ENCODE data around the gene ASIC3.

Gene ASIC3

GRCh38 chr7:151058781-151059366 lies 10.5 kb downstream of the ASIC3 start:
- peak; percentile 30 for DNase-seq

- DNase-seq: peak; percentile 38
Measured at GRCh38 chr7:151059367-151060112, 11.2 kb downstream of the ASIC3 start, which contains the start of gene SLC4A2. TSS of gene SLC4A2 (plus strand) at chr7:151059589. CDS start at chr7:151061988, 2,399 bp downstream.

DNA sequence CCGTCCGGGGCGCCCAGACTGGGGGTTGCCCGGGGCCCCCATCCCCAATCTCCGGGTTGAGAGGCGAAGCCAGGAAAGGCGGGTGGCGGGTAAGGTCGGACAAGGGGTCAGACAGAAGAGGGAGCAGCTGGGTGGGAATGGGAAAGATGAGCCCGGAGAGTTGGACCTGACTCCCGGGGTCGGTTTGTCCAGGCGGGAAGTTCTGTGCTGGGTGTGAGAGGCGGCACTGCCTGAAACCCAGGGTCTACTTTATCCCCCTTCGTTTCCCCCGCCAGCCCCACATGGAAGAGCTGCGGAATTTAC lies 11.7 kb downstream of the ASIC3 start:
- DNase-seq: no peak

DNA sequence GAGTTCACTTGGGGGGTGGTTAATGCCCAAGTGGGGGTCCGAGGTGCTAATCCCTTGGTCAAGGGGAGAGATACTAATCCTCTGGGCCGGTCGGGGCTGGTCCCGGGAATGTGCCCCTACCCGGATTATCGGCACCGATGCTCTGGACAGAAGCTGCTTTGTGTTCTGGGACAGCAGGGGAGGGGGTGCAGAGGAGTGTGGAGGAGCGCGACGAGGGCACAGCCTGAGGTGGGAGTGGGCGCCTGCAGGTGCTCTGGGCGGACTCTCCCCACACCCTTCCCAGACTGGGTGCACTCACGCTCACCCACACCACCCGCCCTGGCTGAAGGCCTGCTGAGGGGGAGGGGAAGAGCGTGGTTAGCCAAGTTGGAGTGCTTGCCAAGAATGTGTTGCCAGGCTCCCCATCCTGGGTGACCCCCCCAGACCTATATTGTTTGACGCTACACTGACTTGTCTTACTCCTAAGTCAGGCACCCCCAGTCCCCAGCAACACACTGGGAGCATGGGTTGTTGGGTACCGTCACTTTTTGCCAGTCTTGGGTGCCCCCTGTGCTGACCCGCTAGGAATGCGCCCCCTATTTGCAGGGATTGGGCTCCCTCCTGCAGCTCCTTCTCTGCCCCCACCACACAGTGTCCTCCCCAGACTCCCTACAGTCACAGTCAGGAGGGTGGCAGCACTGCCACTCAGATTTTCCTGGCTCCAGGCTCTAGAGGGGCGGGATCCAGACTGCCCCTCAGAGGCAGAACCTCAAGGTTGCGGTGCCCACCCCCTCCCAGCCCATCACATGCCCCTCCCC lies 12.3 kb downstream of the ASIC3 start:
- DNase-seq: peak; percentile 13

GRCh38 chr7:151061213-151062110 lies 13.1 kb downstream of the ASIC3 start:
- no peak for DNase-seq

- no peak for DNase-seq
Measured at GRCh38 chr7:151062111-151062398, 13.7 kb downstream of the ASIC3 start.

GRCh38 chr7:151062399-151063211 lies 14.3 kb downstream of the ASIC3 start:
- no peak for DNase-seq

GRCh38 chr7:151063212-151063561 lies 14.9 kb downstream of the ASIC3 start:
- DNase-seq: no peak

GRCh38 chr7:151064454-151064853 lies 16.1 kb downstream of the ASIC3 start:
- DNase-seq: no peak

- DNase-seq: no peak
Measured at GRCh38 chr7:151064993-151065392, 16.7 kb downstream of the ASIC3 start.

GRCh38 chr7:151065516-151065915 lies 17.2 kb downstream of the ASIC3 start:
- DNase-seq: no peak

DNA sequence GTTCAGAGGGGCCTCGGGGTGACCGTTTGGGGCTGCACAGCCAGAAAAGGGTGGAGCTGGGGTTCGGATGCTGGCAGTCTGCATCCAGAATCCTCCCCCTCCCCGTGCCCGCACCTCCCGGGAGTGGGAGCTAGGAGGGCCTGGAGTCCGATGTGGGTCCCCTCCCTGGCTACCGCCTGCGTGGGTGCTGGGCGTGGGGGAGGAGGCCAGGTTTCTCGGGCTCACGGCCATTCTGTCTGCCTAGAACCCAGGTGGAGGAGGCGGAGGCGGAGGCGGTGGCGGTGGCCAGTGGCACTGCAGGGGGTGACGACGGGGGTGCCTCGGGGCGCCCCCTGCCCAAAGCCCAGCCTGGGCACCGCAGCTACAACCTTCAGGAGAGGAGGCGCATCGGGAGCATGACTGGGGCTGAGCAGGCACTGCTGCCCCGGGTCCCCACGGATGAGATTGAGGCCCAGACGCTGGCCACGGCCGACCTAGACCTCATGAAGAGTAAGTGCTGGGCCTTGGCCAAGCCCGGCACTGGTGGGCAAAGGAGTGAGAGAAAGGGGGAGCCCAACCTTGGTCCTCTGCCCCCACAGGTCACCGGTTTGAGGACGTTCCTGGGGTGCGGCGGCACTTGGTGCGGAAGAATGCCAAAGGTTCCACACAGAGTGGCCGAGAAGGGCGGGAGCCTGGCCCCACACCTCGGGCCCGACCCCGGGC lies 18.1 kb downstream of the ASIC3 start:
- no peak for DNase-seq

DNA sequence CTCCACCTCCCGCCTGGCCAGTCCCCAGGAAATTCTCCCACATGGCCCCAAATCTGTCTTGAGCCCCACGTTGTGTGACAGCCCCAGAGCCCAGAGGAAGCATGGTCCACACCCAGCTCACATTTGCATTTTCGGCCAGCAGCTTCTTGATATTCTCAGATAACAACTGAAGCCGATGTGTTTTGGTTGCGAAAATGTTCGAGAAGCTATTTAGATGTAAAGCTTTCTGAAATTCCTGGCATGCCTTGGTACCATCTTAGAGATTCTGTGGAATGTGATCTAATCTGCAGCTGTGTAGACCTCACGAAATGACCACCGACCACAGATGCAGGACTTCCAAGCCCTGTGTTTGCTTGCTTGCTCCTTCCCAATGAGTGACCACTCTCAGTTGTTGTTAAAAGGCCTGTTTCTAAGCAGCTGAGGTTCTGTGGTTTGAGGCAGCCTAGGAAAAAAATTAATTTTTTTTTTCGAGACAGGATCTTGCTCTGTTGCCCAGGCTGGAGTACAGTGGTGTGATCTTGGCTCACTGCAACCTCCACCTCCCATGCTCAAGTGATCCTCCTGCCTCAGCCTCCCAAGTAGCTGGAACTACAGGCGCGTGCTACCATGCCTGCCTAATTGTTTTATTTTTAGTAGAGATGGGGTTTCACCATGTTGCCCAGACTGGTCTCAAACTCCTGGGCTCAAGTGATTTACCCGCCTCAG lies 19.9 kb downstream of the ASIC3 start:
- no peak for DNase-seq

DNA sequence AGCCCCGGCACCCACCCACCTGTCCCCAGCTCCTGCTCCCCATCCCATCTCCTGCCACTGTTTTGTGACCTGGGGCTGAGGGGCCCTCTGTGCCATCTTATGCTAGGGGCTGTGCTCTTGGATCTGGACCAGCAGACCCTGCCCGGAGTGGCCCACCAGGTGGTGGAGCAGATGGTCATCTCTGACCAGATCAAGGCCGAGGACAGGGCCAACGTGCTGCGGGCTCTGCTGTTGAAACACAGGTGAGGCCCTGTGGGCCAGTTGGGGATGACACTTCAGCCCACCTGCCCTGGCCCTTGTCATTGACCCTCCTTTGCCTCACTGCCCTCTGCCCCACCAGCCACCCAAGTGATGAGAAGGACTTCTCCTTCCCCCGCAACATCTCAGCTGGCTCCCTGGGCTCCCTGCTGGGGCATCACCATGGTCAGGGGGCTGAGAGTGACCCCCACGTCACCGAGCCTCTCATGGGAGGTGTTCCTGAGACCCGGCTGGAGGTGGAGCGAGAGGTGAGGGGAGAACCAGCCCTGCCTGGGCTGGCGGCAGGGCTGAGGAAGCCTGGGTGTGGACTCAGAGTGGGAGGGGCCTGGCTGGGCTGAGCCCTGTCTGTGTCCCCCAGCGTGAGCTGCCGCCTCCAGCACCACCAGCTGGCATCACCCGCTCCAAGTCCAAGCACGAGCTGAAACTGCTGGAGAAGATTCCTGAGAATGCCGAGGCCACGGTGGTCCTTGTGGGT lies 21.7 kb downstream of the ASIC3 start:
- DNase-seq: no peak

DNA sequence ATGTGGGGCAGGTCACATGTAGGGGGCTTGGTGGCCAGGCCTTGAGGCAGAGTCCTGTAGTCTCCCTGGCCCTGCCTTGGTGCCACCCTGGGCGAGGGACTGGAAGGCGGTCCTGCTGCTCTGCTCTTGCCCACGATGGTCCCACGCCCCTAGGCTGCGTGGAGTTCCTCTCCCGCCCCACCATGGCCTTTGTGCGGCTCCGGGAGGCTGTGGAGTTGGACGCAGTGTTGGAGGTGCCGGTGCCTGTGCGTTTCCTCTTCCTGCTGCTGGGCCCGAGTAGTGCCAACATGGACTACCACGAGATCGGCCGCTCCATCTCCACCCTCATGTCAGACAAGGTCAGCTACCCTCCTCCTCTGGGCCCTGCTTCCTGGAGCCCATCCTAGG lies 22.2 kb downstream of the ASIC3 start:
- no peak for DNase-seq

DNA sequence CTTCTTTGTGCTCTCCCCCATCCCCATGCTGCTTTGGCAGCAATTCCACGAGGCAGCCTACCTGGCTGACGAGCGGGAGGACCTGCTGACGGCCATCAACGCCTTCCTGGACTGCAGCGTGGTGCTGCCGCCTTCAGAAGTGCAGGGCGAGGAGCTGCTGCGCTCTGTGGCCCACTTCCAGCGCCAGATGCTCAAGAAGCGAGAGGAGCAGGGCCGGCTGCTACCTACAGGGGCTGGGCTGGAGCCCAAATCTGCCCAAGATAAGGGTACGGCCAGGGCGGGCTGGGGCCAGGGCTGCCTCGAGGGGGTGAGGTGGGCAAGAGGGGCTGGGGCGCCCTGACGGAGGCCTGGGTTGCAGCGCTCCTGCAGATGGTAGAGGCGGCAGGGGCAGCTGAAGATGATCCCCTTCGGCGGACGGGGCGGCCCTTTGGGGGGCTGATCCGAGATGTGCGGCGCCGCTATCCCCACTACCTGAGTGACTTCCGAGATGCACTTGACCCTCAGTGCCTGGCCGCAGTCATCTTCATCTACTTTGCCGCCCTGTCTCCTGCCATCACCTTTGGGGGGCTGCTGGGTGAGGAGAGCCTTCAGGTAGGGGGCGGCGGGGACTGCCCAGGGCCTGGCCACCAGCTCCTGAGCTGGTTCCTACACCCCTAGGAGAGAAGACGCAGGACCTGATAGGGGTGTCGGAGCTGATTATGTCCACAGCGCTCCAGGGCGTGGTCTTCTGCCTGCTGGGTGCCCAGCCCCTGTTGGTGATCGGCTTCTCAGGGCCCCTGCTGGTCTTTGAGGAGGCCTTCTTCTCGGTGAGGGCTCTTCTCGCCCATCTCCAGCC lies 22.9 kb downstream of the ASIC3 start:
- DNase-seq: no peak

- DNase-seq: no peak
Measured at GRCh38 chr7:151073990-151074389, 25.7 kb downstream of the ASIC3 start.

DNA sequence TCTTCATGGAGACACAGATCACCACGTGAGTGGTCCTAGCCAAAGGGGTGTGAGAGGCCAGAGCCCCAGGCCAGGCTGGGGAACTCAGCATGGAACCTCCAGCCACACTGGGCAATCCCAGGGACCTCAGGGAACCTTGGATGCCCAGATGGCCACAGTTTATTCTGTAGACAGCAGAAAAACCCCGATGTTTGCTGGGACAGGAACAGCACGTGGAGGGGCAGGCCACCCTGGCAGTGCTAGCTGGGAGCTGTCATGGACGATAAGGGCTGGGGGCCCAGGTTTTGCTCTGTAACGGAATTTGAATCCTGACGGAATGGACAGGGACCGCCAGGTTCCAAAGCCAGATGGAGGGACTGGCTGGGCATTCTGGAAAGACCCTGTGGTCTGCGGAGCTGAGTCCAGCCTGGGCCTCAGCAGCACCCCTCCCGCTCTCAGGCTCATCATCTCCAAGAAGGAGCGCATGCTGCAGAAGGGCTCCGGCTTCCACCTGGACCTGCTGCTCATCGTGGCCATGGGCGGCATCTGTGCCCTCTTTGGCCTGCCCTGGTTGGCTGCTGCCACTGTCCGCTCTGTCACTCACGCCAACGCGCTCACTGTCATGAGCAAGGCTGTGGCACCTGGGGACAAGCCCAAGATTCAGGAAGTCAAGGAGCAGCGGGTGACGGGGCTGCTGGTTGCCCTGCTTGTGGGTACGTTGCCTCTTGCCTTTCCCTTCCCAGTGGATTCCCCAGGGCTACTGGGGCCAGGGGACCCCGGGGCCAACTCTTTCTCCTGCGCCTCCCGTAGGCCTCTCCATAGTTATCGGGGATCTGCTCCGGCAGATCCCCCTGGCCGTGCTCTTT lies 26.7 kb downstream of the ASIC3 start:
- no peak for DNase-seq

DNA sequence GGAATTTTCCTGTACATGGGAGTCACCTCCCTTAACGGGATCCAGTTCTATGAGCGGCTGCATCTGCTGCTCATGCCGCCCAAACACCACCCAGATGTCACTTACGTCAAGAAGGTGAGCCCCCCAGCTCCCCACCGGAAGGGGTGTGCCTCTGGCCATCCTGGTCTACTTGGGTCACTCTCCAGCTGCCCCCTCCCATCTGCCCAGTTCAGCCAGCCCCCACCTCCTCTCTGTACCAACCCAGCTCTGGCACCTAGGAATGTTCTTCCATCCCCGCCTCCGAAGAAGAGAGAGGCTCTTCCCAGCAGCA lies 27.3 kb downstream of the ASIC3 start:
- DNase-seq: no peak

Measured in NCI-H2171 treated with DMSO at 0.1 percent for 48 hours (cell line).